Stimulated activated CD8-positive, alpha-beta memory T cell treated with anti-CD3 and anti-CD28 coated beads, Interleukin-4, amount 100 ng/mL, for 48 hours (primary cell): ENCODE measurements around the gene PHKG1.
"Not testable (repeated sequence)": the region's sequence is repeated elsewhere in the genome, so short reads cannot be mapped to it uniquely, and the experiment has no call there.

ENCODE experiments used
- DNase-seq: peaks from one replicate; pipeline ENCODE4 v3.0.0-alpha.2; 2020

The PHKG1 gene

GRCh38 chr7:56033671-56034432 lies 58.9 kb downstream of the PHKG1 start:
- DNase-seq: peak; percentile 83

DNA sequence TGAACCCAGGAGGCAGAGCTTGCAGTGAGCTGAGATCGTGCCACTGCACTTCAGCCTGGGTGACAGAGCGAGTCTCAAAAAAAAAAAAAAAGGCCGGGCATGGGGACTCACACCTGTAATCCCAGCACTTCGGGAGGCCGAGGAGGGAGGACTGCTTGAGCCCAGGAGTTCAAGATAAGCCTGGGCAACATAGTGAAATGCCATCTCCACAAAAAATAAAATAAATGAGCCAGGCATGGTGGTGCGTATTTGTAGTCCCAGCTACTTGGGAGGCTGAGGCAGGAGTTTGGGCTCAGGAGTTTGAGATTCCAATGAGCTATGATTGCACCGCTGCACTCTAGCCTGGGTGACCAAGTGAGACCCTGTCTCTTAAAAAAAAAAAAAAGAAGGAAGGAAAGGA lies 60.2 kb downstream of the PHKG1 start:
- DNase-seq: not testable (repeated sequence)

DNA sequence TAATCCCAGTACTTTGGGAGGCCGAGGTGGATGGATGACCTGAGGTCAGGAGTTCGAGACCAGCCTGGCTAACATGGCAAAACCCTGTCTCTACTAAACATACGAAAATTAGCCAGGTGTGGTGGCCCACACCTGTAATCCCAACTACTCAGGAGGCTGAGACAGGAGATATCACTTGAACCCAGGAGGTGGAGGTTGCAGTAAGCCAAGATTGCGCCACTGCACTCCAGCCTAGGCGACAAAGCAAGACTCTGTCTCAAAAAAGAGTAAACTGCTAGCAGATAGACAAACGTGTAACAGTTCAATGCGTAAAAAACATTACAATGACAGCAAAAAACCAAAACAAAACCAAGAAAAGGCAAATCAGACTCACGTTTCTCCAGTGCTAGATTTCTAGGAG lies 61.2 kb downstream of the PHKG1 start:
- not testable (repeated sequence) for DNase-seq

- DNase-seq: no peak
Measured at GRCh38 chr7:56030340-56030739, 62.4 kb downstream of the PHKG1 start.
